Epithelial cell of esophagus (primary cell): ENCODE results near the gene ZC3H4.

Source experiments
- DNase-seq: peaks from one replicate; pipeline ENCODE4 v3.0.0; 2010; ENCODE audit warnings: low read depth
- H3K4me3 ChIP-seq: 2 replicates; pipeline ENCODE4 v1.5.1; 2011; ENCODE audit warnings: mild to moderate bottlenecking, low read length, control low read depth
- CTCF ChIP-seq: IDR thresholded peaks from 2 replicates; pipeline ENCODE4 v1.5.1; 2011; ENCODE audit warnings: low read depth, mild to moderate bottlenecking, low read length, control low read depth, inconsistent platforms; ENCODE audit not compliant: insufficient read depth; ENCODE audit errors: missing control alignments

The ZC3H4 gene

GRCh38 chr19:47112997-47113849, at the start of gene ZC3H4:
ZC3H4 (minus strand) TSS chr19:47113776; CDS start chr19:47112584, 1,192 bp downstream.
- H3K4me3 ChIP-seq = peak within 1 kb of the TSS; percentile 99
- DNase-seq = peak; percentile 99
- no peak for TF ChIP-seq CTCF

DNA sequence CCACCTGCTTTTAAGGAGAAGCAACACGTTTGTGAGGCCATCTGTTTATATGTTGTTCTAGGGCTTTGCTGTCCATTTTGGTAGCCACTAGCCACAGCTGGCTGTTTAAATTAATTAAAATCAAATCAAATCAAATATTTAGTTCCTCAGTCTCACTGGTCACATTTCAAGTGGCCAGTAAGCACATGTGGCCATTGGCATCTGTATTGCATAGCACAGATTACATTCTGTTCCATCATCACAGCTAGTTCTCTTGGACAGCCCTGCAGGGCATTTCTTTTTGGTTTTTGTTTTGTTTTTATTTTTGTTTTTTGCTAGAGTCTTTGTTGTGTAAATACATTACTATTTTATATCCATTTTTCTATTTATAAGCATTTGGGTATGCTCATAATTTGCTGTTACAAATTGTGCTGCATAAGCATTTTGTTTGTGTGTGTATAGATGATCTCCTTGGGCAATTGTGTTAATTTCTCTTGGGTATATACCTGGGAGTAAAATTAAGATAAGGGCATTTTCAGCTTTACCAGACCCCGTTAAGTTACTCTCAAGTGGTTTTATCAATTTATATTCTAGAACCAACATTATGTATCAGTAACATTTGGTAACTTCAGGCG, 48.4 kb upstream of the ZC3H4 start:
- H3K4me3 ChIP-seq = no peak overlapping the region
- TF ChIP-seq CTCF = no peak
- no peak for DNase-seq

- H3K4me3 ChIP-seq = no peak overlapping the region
- TF ChIP-seq CTCF = no peak
- peak; percentile 85 for DNase-seq
Observed at GRCh38 chr19:47158879-47159503, 45.4 kb upstream of the ZC3H4 start.

DNA sequence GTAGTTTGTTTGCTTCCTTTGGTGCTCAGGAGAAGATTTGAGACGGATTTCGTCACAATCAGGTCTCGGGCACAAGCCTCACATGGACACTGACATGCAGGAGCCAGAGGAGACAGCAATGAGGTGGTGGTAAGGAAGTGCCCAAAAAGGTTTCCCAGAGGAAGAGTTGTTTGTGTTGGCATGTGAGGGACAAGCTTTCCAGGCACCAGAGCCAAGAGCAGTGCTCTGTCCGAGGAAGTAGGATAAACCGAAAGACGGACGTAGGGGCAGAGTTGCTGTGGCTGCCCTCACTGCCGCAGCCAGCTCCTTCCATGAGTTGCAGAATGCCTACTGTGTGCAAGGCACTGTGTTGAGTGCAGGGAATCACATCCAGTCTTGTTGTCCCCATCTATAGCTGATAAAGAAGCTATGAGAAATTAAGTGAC, 44.8 kb upstream of the ZC3H4 start:
- DNase-seq = no peak
- no peak for TF ChIP-seq CTCF
- no peak overlapping the region for H3K4me3 ChIP-seq

DNA sequence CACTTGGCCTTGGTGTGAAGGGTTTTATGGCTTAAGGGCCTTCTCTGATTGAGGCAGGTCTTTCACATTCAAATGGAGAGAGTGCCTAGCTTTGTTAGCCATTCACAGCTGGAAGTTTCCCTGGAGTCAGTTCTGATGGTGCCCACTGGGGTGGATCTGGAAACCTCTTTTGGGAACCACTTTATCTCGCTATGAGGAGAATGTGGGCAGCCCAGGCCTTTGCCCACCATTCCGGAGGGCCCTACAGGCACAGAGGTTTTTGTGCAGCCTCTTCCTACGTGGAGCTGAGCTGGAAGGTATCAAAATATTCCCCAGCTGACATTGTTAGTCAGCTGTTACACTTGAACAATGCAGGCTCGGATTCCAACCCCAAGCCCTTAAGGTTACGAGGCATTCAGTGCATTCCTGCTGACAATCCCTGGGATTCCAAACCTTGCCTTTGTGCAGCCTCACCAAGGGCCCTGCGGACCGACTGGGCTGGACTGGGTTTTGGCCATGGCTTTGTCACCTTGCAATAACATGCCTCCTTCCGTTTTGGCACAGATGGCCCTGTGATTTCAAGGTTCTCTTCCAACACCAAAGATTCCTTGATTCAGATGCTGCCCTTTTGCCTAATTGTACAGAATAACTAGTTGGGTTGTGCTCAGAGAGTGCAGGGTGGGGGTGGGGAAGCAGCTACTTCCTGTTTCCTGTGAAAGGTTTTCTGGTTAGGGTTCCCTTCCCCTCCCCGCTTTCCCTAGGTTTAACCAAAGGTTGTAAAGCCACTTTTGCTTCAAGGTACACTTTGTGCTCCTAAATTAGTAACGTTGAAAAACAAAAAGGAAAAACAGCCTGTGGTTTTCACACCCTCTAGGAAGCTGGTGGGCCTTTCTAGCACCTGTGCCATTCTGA, 44.1 kb upstream of the ZC3H4 start:
- DNase-seq = peak; percentile 43
- TF ChIP-seq CTCF = no peak
- H3K4me3 ChIP-seq = no peak overlapping the region

- no peak for TF ChIP-seq CTCF
- no peak for DNase-seq
- H3K4me3 ChIP-seq = no peak overlapping the region
Observed at GRCh38 chr19:47156861-47157430, 43.4 kb upstream of the ZC3H4 start.
